Caco-2 (cell line): ENCODE measurements around the gene SERPINA12. TPM values are rescaled to one million over a fixed set of nuclear protein-coding genes. Genes with fewer than 3 reads are reported as not detected.

Experiments
- BruUV-seq: library from RNA; stranded (reverse); fragments of 400-500 nt; replicated peaks from 2 replicates; lab custom pipeline; 2021; lab: Mats Ljungman, UMichigan
- CTCF ChIA-PET: fragments of 300-600 bp; sonication (Branson Sonifier 250); formaldehyde crosslinking; loops from one replicate; lab custom pipeline; 2022; ENCODE audit warnings: antibody characterized with exemption; lab: Charles Lee
- POLR2A ChIA-PET: fragments of 300-600 bp; sonication (Branson Sonifier 250); formaldehyde crosslinking; loops from one replicate; lab custom pipeline; 2022; ENCODE audit warnings: antibody characterized with exemption; lab: Charles Lee
- DNase-seq, 2 experiments: peaks; one replicate each; pipeline versions ENCODE4 v3.0.0 to v3.0.0-alpha.2; 2020 to 2022
- H3K27me3 ChIP-seq: replicated peaks from 2 replicates; pipeline ENCODE4 v1.6.0; 2011; ENCODE audit warnings: low read length; ENCODE audit not compliant: control insufficient read depth, insufficient read depth
- H3K36me3 ChIP-seq: 2 replicates; pipeline ENCODE4 v1.5.1; 2011; ENCODE audit warnings: low read length; ENCODE audit not compliant: control insufficient read depth, insufficient read depth
- H3K4me1 ChIP-seq: fragments of 250-450 bp; sonication (Bioruptor Pico); 2 replicates; pipeline ENCODE4 v1.5.1; 2020; ENCODE audit warnings: mild to moderate bottlenecking
- H3K4me3 ChIP-seq: 2 replicates; pipeline ENCODE4 v1.5.1; 2011; ENCODE audit warnings: low read depth, mild to moderate bottlenecking, control low read depth, low read length
- H3K9me3 ChIP-seq: fragments of 250-450 bp; sonication (Bioruptor Pico); 2 replicates; pipeline ENCODE4 v1.5.1; 2020; ENCODE audit warnings: mild to moderate bottlenecking, moderate library complexity
- H3K27ac Mint-ChIP-seq: one replicate; pipeline ENCODE4 v1.8.0; 2022; ENCODE audit warnings: mixed read lengths; ENCODE audit not compliant: unreplicated experiment
- H3K27me3 Mint-ChIP-seq: one replicate; pipeline ENCODE4 v1.8.0; 2022; ENCODE audit warnings: mixed read lengths; ENCODE audit not compliant: insufficient read depth, unreplicated experiment
- H3K36me3 Mint-ChIP-seq: one replicate; pipeline ENCODE4 v1.8.0; 2022; ENCODE audit warnings: mild to moderate bottlenecking, mixed read lengths; ENCODE audit not compliant: insufficient read depth, unreplicated experiment
- H3K4me1 Mint-ChIP-seq: one replicate; pipeline ENCODE4 v1.8.0; 2022; ENCODE audit warnings: low read depth, mixed read lengths; ENCODE audit not compliant: unreplicated experiment
- H3K4me3 Mint-ChIP-seq: one replicate; pipeline ENCODE4 v1.8.0; 2022; ENCODE audit warnings: mild to moderate bottlenecking, moderate library complexity, mixed read lengths; ENCODE audit not compliant: unreplicated experiment
- H3K9me3 Mint-ChIP-seq: one replicate; pipeline ENCODE4 v1.8.0; 2022; ENCODE audit warnings: mixed read lengths; ENCODE audit not compliant: unreplicated experiment
- intact Hi-C: fragments of 100-400 bp; cut with micrococcal nuclease; formaldehyde crosslinking; loops from one replicate; pipeline ENCODE4 v1.10.0; 2022; ENCODE audit not compliant: unreplicated experiment
- total RNA-seq: library from RNA; stranded (reverse); gene quantifications from 2 replicates; pipeline ENCODE4 v1.2.3, GENCODE V29; 2022
- TF ChIP-seq, protein P1 (sequence below), 2 experiments: fragments of 200-600 bp in 1 of 2; IDR thresholded peaks; 1 replicate in 1 of 2; 2 replicates in 1 of 2; pipeline versions ENCODE4 v1.5.1 to v1.8.0; 2011 to 2022; ENCODE audit warnings: antibody characterized with exemption in 1 of 2, control low read depth in 1 of 2, inconsistent platforms in 1 of 2, low read depth in 1 of 2, low read length in 1 of 2, mild to moderate bottlenecking in 1 of 2, moderate library complexity in 1 of 2; ENCODE audit not compliant: insufficient read depth in 1 of 2, severe bottlenecking in 1 of 2, unreplicated experiment in 1 of 2

SERPINA12 gene
- total RNA-seq, 1 experiment from 2014 or later, result not detected

GRCh38 chr14:94449930-94450329 lies 59.3 kb downstream of the SERPINA12 start:
- Mint-ChIP-seq H3K4me1 (peaks cover 13% of the 10 kb centered on the region), H3K27me3 (no peaks in the 10 kb centered on the region), H3K36me3 (no peaks in the 10 kb centered on the region), H3K4me3 (no peak overlapping the region), H3K27ac (no peak overlapping the region), H3K9me3 (no peaks in the 10 kb centered on the region)
- no peak for DNase-seq
- Histone ChIP-seq H3K36me3 (no peaks in the 10 kb centered on the region), H3K27me3 (no peaks in the 10 kb centered on the region), H3K9me3 (no peaks in the 10 kb centered on the region), H3K4me3 (no peak overlapping the region), H3K4me1 (0 out of 2 replicates have a peak, but pooled peaks cover 6% of the 10 kb centered on the region)
- no TSS peak for BruUV-seq
- POLR2A ChIA-PET, result no interaction called here
- intact Hi-C loops, result no loop called here
- TF ChIP-seq, protein P1, sequence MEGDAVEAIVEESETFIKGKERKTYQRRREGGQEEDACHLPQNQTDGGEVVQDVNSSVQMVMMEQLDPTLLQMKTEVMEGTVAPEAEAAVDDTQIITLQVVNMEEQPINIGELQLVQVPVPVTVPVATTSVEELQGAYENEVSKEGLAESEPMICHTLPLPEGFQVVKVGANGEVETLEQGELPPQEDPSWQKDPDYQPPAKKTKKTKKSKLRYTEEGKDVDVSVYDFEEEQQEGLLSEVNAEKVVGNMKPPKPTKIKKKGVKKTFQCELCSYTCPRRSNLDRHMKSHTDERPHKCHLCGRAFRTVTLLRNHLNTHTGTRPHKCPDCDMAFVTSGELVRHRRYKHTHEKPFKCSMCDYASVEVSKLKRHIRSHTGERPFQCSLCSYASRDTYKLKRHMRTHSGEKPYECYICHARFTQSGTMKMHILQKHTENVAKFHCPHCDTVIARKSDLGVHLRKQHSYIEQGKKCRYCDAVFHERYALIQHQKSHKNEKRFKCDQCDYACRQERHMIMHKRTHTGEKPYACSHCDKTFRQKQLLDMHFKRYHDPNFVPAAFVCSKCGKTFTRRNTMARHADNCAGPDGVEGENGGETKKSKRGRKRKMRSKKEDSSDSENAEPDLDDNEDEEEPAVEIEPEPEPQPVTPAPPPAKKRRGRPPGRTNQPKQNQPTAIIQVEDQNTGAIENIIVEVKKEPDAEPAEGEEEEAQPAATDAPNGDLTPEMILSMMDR (IDR thresholded peaks at IDR 0.05; ENCODE audit: insufficient read depth in 1 of 2, low read depth in 1 of 2, low read length in 1 of 2, severe bottlenecking in 1 of 2, unreplicated experiment in 1 of 2), result no peak
- CTCF ChIA-PET, result interaction anchor here (1.1 to 1.6 kb wide), 2 partner anchors 16 to 36 kb away, joined by 4 read pairs; no protein-coding TSS in a partner anchor

DNA sequence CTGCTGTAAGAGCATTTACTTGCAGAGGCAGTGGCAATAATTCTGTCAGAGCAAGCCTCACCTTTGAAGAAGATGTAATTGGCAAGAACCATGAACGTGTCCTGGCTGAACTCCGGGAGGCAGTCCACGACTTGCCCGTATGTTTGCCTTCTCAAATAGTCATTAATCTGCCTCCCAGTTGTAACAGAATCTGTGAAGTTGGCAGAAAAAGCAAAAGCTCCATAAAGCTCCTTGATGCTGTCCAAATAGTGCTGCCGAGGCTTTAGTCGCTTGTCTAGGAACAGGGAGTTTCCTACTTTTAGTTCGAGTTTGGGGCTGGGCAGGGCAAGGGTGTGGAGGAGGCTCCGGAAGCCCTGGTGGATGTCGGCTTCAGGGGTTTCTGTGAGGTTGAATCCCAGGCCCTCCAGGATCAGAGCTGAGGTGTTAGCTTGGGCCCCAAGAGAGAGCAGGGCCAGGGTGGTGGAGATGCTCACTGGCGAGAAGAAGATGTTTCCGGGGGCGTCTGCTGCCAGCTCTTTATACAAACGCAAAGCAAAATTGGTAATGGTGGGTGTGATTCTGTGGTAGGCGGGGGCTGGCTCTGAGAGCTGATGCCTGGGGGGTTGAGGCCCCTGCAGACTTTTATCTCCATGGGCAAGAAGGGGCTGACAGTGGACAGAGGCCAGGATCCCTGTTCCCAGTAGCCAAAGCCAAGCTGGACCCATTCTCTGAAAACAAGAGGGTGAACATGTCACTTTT lies 61.0 kb downstream of the SERPINA12 start:
- Histone ChIP-seq H3K36me3 (no peaks in the 10 kb centered on the region), H3K4me1 (0 out of 2 replicates have a peak, but pooled peaks cover 6% of the 10 kb centered on the region), H3K4me3 (no peak overlapping the region), H3K27me3 (no peaks in the 10 kb centered on the region), H3K9me3 (no peaks in the 10 kb centered on the region)
- Mint-ChIP-seq H3K9me3 (no peaks in the 10 kb centered on the region), H3K27ac (no peak overlapping the region), H3K36me3 (no peaks in the 10 kb centered on the region), H3K4me1 (peaks cover 13% of the 10 kb centered on the region), H3K27me3 (no peaks in the 10 kb centered on the region), H3K4me3 (no peak overlapping the region)
- no peak for DNase-seq
- ChIA-PET POLR2A (no interaction called here), CTCF (interaction anchor here (1.3 kb wide), 1 partner anchor 14 kb away, joined by 3 read pairs; no protein-coding TSS in a partner anchor)
- TF ChIP-seq, protein P1 (IDR thresholded peaks at IDR 0.05; ENCODE audit: insufficient read depth in 1 of 2, low read depth in 1 of 2, low read length in 1 of 2, severe bottlenecking in 1 of 2, unreplicated experiment in 1 of 2), result no peak
- BruUV-seq, result no TSS peak
- intact Hi-C loops, result no loop called here

- no peak overlapping the region for H3K4me3 Mint-ChIP-seq
- H3K27me3 Mint-ChIP-seq, result no peaks in the 10 kb centered on the region
- H3K4me1 ChIP-seq, result 0 out of 2 replicates have a peak, but pooled peaks cover 6% of the 10 kb centered on the region
- no peaks in the 10 kb centered on the region for H3K9me3 ChIP-seq
- H3K27me3 ChIP-seq, result no peaks in the 10 kb centered on the region
- TF ChIP-seq, protein P1 (IDR thresholded peaks at IDR 0.05; ENCODE audit: insufficient read depth in 1 of 2, low read depth in 1 of 2, low read length in 1 of 2, severe bottlenecking in 1 of 2, unreplicated experiment in 1 of 2), result no peak
- ChIA-PET CTCF (interaction anchor here (1.3 kb wide), 1 partner anchor 13 kb away, joined by 3 read pairs; no protein-coding TSS in a partner anchor), POLR2A (no interaction called here)
- no peak overlapping the region for H3K4me3 ChIP-seq
- BruUV-seq, result no TSS peak
- peaks cover 6% of the 10 kb centered on the region for H3K4me1 Mint-ChIP-seq
- no peaks in the 10 kb centered on the region for H3K36me3 Mint-ChIP-seq
- intact Hi-C loops, result no loop called here
- DNase-seq, result no peak
- H3K9me3 Mint-ChIP-seq, result no peaks in the 10 kb centered on the region
- H3K27ac Mint-ChIP-seq, result no peak overlapping the region
- H3K36me3 ChIP-seq, result no peaks in the 10 kb centered on the region
Observed at GRCh38 chr14:94447206-94447605, 62.1 kb downstream of the SERPINA12 start.
